CD4-positive, alpha-beta T cell treated with Interleukin-6 for 4 hours (primary cell): ENCODE data around the gene ABCA2.
"Not testable (repeated sequence)": the region's sequence is repeated elsewhere in the genome, so short reads cannot be mapped to it uniquely, and the experiment has no call there.

Source experiments
- DNase-seq: peaks from one replicate; pipeline ENCODE4 v3.0.0-alpha.2; 2020; ENCODE audit warnings: mixed read lengths

The ABCA2 gene

DNA sequence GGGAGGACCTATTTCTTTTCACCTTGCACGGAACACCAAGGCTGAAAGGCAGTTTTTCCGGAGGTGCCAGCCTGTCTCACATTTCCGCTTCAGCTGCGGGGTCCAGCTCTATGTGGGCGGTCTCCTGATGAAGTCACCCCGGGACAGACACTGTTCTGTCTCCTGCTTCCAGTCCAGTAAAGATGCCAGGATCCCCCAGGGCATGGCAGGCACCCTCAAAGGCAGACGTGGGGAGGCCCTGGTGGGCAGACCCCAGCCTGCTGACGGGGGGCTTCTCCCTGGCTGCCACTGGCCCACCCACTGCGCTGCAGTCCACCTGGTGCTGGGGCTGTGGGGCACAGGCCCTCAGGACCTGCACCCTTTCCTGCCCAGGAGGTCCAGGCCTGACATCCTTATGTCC lies 34.8 kb upstream of the ABCA2 start:
- DNase-seq: not testable (repeated sequence)

DNA sequence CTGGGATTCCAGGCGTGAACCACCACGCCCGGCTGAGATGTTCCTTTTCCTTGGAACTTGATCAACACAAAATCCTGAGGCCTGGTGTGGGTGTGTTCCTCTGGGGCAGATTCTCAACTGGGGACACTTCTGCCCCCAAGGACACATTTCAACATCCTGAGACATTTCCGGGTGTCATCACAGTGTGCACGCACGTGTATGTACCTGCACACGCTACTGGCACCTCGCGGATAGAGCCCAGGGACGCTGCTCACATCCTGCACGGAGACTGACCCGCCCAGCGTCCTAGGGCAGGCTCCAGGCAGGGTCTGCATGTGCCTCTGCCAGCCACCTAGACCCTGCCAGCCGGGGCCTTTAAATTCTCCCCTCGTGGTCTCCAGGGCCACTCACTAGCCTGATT lies 34.3 kb upstream of the ABCA2 start:
- no peak for DNase-seq

DNA sequence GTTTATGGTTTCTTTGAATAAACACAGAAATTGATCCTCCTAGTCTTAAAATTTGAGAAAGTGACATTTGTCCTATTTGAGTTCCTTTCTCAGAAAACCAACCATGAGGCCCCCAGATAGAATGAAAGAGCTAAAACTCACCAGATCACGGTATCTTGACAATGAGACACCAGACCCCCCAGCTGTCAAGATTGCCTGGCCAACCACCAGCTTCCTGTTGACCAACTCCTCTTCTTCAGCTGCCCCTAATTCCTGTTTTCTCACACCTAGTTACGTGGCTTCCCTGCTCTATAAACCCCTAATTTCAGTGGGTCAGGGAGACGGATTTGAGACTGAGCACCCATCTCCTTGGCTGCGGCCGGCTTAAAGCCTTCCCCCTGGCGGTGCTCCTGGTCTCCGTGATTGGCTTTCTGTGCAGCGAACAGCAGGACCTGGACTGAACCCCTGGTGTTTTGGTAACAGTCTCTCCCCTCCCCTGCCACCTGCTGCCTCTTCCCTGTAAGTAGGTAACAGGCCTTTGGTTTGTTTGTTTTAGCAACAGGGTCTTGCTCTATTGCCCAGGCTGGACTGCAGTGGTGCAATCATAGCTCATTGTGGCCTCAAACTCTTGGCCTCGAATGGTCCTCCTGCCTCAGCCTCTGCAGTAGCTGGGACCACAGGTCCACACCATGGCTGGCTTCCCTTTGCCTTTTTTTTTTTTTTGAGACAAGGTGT lies 30.6 kb upstream of the ABCA2 start:
- DNase-seq: no peak

- DNase-seq: no peak
Measured at GRCh38 chr9:137057545-137057944, 29.5 kb upstream of the ABCA2 start.

DNA sequence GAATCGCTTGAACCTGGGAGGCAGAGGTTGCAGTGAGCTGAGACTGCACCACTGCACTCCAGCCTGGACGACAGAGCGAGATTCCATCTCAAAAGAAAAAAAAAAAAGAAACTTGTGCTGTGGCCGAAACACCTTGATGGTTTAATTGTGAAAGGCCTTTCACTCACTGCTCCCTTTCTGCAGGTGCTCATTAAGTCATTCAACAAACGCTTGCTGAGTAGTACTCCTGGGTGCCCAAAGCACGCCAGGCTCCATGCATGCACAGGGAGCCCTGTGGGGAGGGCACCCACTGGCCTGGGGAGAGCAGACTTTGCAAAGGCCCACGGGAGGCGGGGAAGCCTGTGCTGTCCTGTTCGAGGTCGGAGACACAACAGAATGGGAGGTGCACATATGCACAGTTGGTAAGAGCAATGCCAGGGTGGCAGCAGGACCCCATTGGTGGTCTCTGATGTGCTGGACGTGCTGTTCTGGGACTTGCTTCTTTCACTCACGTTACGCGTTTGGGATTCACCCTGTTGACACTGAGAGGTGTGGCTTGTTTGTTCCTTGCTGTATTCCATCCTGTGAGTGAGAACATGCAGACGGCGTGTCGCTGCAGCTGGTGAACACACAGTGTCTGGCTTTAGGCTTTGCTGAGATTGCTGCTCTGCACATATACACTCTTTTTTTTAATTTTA lies 28.8 kb upstream of the ABCA2 start:
- no peak for DNase-seq

DNA sequence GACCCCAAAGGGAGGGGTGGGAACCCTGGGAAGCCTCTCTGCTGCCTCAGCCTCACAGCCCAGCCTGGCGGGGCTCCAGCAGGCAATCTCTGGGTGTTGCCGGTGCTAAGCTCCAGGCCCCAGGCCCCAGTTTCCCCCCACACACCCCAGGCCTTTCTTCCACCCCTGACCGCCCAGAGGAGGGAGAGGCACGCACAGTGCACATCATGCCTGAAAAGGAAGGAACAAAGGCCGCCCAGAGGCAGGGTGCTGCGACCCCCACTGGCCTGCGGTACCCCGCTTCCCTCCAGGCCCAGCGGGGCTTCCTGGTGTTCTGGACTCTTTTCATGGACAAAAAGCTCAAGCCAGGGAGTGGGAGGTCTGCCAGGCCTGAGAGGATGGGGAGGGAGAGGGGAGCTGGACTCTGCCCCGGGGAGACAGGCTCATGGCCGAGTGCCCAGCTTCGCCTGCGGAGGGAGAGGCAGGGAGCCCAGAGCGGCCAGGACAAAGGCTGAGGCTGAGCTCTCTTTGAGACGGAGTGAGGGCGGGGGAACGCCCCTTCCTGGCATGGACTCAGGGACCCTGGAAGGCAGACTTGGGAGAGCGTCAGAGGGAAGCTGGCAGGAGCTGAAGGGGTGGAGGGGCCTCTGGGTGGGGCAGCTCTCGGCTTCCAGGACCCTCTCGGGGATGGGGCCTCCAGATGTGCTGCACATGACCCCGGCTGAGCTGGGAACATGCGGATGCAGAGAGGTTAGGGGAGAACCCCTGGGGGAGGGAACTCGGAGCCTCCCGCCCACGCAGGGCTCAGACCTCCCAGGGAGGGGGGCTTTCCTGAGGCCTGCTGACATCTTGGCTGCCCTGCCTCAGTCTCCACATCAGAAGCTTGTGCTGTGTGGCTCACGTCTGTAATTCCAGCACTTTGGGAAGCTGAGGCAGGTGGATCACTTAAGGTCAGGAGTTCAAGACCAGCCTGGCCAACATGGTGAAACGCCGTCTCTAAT lies 27.6 kb upstream of the ABCA2 start:
- no peak for DNase-seq

DNA sequence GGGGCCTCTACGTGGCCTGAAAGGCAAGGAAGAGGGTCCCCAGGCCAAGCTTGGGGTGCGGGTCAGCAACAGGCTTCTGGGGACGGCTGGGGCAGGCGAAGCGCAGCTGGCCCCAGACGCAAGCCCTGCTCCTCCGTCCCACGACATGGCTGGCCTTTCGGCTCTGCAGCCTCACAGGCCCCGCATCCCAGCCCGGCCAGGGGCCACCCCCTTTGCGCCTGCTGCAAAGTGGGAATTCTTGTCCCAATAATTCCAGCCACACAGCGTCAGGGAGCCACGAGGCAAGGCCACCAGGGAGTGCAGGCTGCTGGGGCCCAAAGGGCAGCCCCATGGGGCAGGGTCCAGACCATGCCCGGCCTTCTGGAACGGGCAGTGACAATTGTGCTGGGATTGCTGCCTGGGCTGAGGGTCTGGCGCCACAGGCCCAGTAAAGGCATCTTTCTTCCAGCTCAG lies 26.9 kb upstream of the ABCA2 start:
- DNase-seq: no peak

DNA sequence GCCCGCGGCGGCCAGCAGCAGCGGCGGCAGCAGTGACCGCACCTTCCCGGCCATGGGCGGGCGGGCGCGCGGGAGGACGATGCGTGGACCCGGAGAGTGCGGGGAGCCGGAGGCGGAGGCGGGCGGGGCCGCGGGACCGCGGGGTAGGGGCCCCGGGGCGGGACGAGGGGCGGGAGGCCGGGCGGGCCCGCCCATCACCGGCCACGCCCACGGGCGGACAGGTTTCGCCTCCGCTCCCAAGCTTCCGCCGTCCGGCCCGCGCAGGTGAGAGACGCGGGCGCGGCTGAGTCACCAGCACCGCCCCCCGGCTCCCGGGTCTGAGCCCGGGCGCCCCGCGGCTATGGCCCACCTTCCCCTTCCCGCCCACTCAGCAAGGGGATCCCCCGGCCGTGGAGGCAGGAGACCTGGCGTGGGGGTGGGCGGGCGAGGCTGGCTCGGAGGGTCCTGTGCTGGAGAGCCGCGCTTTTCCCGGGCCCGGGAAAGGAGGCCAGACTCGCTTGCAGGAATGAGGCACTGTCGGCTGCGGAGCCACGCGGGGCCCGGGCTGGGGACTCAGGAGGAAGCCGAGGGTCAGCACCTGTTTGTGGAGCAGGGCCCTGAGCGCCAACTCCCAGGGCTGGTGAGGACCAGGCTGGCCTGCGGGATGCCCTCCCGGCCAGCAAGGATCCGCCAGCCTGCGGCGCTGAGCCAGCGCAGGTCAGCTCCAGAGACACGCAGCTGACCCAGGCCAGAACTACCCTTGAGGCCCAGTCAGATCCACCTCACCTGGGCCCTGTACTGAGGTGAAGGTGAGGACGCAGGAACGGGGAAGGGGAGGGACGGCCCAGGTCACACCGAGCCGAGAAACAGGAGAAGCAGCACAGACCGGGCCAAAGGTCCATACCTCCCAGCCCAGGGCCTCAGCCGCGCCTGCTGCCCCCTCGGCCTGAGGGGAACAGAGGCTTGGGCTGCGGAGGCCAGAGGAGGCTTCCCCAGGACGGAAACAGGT lies 26.2 kb upstream of the ABCA2 start, which contains the start of gene ENTPD2:
TSS of gene ENTPD2 (minus strand) at position 118 of the 988 bp plus-strand sequence. CDS start at position 54, 64 bp downstream.
- DNase-seq: peak; percentile 66

DNA sequence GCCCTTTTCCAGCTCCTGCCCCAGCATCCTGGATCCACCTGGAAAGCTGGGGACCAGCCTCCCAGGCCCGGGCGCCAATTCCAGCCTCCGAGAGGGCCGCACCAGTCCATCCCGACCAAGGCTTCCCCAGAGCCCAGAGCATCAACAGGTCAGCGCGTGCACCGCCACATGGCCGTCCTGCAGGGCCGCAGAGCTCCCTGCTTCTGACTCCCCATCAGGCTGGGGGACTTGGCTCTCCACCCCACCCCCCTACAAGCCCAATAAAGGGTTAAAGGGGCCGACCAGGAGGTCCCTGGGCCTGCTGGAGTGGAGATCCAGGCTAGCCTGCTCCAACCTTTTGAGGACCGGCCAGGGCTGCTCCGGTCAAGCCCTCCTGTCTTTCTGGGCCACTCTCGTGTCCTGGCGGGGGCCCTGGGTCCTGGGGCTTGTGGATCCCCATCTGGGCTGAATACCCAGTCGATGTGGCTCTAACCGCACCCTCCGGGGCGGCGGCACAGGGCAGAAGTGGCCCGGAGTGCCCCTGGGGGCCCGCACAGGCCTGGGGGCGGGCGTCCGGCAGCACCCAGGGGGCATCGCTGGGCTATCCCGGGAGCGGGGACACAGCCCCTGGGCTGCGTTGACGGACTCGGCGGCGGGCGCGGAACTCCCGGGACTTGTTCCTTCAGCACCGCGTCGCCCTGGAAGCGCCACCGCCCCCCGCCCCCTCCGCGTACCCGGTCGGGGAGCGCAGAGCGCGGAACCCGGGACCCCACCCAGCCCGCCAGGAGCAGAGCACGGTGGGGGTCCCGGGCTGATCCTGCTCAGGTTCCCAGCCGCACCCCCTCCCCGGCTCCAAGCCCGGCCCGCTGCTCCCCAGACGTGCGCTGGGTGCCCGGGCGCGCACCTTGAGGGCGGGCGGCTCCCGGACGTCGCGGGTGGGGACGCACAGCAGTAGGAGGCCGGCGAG lies 25.2 kb upstream of the ABCA2 start:
- DNase-seq: no peak

DNA sequence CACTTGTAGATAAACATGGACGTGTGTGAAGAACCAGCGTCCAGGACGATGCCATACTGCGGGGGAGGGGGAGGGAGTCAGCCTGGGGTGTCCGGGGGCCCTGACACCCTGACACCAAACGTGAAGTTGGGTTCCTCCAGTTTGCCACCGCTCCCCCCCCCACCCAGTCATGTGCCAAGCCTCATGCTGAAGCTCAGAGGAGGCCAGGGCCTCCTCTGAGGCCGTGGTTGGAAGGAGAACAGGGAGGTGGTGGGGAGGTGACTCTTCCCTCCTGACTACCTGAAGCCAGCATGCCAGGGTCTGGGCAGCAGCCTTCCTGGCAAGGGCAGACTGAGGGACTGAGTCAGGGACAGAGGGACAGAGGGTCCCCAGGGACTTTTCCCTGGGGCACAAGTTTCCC lies 24.3 kb upstream of the ABCA2 start:
- no peak for DNase-seq

GRCh38 chr9:137051145-137051724 lies 23.2 kb upstream of the ABCA2 start:
- DNase-seq: no peak

DNA sequence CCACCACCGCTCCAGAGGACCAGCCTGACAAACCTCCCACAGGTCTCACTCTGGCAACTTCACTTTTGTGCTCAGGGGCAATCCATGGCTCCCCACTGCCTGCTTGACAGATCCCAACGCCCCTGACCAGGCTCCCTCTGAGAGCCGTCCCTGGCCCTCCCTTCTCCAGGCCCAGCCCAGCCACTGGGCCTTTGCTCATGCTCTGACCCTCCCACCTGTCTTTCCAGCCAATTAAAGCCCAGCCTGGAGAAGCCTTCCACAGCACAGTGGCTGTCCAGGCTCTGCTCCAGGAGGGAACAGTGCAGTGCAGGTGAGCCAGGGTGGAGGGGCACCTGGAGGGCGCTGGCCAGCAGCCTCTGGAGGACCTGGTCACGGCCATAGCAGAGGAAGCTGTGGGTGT lies 22.5 kb upstream of the ABCA2 start:
- no peak for DNase-seq

DNA sequence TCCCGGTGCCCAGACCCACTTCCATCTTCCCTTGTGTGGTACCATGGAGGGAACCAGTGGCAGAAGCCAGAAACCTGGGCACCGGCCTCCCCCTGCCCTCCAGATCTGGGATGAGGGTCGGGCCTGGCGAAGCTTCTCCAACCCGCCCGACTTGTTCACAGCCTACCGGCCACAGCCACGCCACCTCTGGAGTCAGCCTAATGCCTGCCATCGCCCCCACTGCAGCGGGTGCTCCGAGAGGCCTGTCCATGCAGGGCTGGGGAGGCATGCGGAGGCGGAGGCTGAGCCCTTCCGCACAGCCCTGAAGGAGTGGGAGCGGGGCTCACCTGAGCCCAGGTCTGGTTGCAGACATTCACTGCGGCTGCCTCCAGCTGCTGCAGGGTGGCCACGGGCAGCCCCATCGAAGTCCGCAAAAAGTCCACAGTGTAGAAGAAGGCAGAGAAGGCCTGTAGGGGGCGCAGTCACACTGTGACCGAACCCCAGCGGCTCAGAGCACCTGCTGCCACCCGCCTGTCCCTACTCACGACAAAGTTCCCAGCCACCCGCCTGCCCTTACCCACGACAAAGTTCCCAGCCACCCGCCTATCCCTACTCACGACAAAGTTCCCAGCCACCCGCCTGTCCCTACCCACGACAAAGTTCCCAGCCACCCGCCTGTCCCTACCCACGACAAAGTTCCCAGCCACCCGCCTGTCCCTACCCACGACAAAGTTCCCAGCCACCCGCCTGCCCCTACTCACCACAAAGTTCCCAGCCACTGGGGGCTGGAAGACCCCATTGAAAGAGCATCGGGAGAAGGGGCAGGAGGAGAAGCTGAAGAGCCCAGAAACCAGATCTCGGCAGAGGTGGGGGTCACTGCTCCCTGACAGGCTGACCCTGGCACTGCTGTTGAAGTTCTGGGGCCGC lies 21.8 kb upstream of the ABCA2 start:
- DNase-seq: peak; percentile 65

DNA sequence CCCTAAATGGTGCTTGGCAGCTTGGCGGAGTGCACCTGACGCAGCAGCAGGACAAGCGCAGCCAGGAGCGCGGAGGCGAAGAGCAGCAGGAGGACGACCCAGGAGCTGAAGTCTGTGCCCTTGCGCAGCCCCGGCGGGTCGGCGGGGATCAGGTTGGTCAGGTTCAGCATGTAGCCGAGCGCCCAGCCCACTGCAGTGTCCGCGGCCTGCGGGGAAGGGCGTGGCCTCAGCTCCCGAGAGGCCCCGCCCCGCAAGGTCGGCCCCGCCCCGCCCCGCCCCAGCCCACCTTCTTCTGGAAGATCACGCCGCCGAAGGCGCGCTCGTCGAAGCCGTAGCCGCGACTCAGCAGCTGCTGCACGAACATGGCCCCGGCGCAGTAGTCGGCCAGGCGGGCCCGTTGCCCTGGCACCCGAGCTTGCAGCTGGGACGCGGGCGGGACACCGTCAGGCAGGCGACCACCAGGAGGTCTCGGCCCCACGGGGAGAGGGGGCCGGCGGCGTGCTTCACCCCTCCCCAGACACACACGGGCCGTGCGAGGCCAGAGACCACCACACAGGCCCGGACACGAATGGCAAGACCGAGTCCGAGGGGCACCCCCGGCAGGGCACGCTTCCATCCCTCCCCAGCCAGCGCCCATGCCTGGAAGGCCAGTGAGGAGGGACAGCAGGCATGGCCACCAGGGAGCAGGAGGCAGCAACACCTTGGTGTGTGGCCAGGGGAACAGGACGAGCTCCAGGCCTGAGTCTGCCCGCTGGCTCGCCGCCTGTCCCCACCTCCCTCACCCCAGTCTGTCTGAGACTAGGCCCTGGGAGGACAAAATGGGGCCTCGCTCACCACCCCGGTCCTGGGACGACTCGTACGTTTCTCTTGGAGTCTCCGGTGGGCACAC lies 20.9 kb upstream of the ABCA2 start:
- DNase-seq: no peak

DNA sequence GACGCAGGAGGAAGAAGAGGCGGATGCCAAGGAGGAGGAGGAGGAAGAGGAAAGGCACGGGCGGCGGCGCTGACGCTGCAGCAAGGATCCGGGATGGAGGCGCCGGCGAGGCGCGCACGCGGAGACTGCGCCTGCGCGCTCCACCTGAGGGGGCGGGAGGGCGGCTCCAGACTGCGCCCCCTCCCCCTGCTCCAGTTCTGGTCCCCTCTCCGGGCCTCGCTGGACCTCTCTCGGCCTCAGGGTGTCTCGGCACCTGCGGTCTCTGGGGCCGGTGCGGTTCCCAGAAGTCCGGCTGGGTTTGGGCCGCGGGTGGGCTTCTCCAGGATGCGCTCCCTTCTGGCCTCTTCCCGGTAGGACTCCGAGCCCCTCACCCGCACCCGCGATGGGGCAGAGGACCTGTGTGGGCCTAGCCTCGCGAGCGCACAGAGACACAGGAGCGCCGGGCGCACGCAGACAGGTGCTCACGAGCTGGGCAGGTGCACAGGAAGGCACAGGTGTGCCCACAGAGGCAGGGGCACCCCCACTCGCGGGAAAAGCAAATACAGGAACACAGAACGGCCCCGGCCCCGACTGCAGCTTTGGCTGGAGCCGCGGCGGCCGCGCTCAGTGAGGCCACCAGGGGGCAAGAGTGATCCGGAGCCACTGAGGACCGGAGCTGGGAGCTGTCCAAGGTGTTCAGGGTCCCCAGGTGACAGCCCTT lies 18.2 kb upstream of the ABCA2 start, which contains the start of gene NPDC1:
TSS of gene NPDC1 (minus strand) at position 90 of the 700 bp plus-strand sequence. CDS start 188 bp downstream, outside the sequence.
- DNase-seq: peak; percentile 84

GRCh38 chr9:137045294-137046087 lies 17.5 kb upstream of the ABCA2 start:
- DNase-seq: no peak
